ENCODE measurements around the gene SLC38A8.

Gene SLC38A8

GRCh38 chr16:84068041-84068440 is 25.4 kb upstream of the SLC38A8 start:
- DNase-seq = no peak

- DNase-seq = no peak
Measured at GRCh38 chr16:84067640-84068039, 25.0 kb upstream of the SLC38A8 start.

DNA sequence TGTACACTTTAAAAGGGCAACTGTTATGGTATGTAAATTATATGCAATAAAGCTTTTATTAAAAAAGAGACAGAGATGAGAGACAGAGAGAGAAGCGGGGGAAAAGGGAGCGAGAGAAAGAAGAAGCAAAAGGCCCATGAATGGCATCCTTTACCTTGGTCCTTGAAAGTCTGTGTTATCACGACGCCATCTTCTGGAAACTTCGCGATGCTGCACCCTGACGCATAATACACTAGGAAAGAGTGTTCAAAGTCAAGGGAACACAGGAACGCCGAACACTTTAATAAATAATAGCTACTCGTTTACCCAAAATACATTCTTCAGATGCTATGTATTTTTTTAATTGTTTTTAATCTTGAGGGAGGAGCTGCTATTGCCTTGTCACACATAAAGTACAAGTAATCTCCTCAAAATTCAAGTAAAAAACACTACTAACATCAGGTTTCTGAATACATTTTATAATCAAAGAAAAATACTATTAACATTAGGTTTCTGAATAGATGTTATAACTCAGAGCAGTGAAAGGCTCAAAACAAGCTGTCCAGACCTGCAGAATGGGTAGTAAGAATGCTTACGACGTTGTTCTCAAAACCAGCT is 23.0 kb upstream of the SLC38A8 start:
- DNase-seq = peak; percentile 56

DNA sequence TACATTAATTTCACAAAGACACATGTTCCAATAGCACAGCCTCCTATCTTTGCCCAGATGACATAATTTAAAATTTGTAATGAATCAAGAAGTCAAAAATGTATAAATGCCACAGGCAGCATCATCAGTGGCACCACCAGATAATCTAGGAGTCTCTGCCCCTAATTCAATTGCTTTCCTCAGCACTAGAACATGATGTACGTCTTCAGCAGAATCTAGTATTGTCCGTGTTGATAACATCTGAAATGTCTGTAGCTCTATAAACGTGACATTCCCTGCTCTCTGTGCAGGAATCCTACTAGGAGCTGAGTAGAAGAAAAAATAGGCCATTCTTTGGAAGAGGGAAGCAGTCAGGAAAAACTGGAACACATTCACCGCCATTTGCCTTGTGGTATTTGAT is 21.4 kb upstream of the SLC38A8 start:
- no peak for DNase-seq

DNA sequence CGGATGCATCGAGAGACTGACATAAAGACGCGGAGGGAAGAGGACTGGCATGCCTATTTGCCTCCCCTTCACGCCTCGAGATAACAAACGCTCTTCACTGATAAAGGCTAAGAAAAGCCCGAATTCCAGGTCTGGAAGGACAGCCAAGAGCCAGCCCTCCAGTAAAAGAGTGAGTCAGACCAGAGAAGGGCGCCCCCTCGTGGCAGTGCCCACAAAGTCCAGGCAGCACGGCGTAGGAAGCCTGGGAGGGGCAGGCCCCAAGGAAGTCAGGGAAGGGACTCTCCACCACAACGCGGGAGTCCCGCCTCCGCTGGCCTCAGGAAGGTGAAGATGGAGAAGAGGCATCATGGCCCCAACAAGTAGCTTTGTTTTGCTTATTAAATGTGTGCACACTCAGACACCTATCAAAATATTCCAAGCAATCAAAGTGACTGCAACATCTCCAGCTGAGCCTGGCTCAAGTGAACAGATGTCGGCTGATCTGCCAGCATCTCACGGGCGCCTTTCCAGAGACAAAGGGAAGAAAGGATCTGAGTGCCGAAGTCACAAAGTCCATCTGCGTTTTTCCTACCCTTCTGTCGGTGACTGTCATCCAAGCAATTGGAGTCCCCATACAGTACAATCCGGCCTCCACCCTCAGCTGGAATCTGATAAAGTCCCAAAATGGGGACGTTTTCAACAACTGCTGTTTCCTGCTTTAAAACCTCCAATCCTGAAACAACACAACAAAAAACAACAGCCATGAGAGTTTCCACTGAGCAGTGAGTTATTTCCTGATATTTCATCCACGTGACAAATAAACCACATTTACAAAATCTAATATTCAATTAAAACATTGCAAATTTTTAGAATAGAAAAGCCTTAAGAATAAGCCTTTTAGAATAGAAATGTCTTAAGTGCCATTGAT is 20.4 kb upstream of the SLC38A8 start:
- peak; percentile 64 for DNase-seq

- no peak for DNase-seq
Measured at GRCh38 chr16:84061236-84061819, 18.7 kb upstream of the SLC38A8 start.

GRCh38 chr16:84059946-84060901 is 17.6 kb upstream of the SLC38A8 start:
- DNase-seq = no peak

- no peak for DNase-seq
Measured at GRCh38 chr16:84059111-84059510, 16.5 kb upstream of the SLC38A8 start.

DNA sequence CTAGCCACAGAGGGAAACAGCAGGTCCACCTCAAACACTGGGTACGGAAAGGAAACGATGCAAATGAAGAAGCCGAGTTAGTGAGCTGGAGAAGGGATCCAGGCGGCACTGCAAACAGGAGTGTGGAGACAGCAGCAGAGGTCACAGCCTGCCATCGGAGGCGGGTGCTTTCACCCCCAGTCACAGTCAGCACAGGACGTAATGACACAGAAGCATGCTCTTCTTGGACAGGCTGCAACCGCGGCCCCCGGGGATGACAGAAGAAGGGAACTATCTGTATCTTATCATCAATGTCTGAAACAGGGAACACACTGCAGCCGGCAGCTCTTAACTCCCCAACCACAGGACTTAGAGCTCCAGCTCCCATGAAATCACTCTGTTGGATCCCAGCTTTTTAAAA is 16.1 kb upstream of the SLC38A8 start:
- no peak for DNase-seq

DNA sequence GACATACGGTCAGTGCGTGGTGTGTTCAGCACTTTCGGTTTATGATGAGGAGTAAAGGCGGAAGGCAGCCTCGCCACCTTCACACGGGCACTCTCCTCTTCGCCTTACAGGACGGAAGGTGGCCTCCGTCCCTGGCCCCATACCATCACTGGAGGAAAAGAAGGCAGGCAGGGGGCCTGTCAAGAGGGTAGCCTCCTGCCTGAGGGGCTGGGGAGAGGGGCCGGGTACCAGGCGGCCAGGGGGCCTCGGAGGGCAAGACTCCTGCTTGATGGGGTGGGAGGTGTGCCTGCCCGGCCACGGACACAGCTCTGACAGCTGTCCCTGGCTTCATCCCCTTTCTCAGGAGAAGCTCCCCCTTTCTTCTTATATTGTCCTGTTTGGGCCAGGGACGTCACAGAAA is 15.6 kb upstream of the SLC38A8 start:
- no peak for DNase-seq

DNA sequence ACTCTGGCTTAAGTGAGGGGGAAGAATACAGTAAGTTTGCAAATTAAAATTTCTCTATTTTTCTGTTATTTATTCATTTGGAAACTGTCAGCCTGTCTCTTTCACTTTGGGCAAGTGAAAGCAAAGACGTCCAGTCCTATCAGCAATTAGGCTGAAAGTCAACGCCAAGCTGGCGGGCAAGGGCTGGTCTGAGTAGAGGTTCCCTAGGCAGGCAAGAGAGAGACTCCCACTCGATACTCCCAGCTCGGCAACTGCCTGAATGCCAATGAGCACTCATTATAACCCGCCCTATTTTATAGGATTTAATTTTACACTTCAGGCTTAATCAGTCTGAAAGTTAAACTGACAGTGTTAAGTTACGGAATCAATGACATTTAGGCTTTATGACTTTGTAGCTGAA is 14.3 kb upstream of the SLC38A8 start:
- no peak for DNase-seq

DNA sequence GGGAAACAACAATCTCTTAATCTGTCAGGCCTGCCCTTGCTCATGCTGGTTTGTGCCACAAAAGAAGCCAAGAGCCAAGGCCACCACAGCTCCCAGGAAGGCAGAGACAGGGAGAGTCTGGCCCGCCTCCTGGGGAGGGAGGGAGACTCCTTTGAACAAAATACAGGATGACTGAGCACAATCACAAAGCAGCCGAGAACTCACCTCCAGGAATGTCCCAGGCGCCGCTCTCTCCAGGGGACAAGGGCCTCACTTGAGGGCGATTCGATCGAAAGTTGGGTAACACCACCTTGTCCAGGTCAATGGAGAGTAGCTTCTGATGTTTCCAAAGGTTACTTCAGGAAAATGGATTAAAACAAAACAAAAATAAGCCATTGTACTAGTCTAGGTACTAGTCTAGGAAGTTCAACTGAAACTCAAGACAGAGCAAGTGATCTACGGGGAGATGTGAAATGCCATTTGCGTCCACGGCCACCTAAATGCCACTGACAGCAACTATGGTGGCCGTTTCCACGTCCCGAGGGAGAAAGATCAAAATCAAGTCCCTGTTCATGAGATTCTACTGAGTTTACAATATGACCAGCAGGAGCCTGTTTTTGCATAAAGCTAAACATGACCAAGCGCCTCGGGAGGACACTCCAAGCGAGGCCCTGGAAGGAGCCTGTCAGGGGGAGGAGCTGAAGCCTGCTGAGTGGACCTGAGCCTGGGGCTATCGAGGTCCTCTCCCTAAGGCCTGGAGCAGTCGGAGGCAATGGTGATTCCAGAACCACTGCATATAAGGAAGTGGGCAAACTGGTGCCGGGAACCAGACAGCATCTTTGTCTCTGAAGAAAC is 13.4 kb upstream of the SLC38A8 start:
- DNase-seq = no peak

- no peak for DNase-seq
Measured at GRCh38 chr16:84055366-84055765, 12.8 kb upstream of the SLC38A8 start.

DNA sequence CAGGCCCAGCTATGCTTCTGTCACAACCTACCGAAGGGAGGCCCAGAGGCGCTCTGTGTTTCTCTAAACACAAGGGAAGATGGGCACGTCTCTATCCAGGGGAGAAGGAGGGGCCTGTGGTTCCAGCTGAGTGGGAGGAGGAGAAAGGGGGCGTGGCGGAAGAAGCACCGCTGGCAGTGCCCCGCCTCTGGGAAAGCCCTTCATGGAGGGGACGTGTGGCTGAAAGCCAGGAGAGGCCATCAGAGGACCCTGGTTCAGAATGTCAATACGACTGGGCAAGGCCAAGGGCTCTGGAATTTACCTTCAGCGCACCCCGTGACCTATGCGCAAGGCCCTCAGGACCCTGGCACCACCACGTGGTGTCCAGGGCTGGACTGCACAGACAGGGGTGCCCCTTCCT is 12.3 kb upstream of the SLC38A8 start:
- DNase-seq = no peak

DNA sequence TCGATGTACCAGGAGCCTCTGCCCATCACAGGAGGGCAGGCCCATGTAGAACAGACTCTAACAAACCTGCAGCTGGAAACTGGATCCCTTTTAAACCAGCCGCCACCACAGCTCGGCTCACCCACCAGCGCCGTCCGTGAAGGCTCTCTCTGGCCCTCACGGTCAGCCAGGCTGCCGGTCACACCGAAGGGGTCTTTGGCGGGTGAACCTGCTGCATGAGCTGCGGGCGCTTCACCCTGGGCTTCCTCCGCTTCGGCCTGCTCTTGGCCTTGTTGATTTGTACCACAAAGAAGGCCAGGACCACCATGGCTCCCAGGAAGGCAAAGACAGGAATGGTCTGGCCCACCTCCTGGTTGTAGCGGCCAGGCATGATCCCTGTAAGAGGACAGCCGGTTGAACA is 11.7 kb upstream of the SLC38A8 start:
- no peak for DNase-seq

- DNase-seq = no peak
Measured at GRCh38 chr16:84053237-84053636, 10.6 kb upstream of the SLC38A8 start.

GRCh38 chr16:84052071-84052622 is 9.6 kb upstream of the SLC38A8 start:
- no peak for DNase-seq

DNA sequence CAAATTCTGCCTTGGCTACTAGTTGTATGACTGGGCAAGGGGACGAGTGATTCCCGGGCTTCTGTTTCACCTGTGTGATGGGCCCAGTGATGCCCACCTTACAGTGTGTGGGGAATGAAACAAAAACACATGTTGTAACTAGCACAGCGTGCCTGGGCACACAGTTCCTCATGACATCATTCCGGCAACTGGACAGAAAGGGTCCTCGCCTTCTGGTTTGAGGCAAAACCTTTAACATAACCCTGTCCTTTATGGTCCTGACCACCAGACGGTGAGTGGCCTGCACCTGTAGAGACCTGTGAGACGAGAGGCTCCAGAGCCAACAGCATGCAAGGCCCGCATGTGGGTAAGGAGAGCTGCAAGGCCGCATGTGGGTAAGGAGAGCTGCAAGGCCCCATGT is 7.7 kb upstream of the SLC38A8 start:
- no peak for DNase-seq

- DNase-seq = no peak
Measured at GRCh38 chr16:84049403-84050060, 6.9 kb upstream of the SLC38A8 start.

DNA sequence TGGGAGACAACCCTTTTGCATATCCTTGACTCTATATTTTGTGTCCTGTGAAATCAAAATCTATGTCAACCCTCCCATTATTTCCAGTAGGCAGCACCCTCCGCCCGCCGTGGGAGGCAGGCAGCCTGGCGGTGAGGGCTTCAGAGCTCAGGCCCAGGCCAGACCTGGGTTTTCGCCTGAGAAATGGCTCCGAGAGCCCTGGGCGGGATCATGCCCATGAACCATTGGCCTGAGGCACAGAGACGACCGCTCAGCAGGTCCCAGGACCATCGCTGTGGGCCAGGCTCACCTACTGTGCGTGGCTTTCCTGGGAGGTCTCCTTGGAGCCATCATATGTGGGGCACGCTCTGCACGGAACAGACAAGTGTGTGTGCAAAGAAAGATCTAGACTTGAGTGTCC is 6.3 kb upstream of the SLC38A8 start:
- DNase-seq = no peak

DNA sequence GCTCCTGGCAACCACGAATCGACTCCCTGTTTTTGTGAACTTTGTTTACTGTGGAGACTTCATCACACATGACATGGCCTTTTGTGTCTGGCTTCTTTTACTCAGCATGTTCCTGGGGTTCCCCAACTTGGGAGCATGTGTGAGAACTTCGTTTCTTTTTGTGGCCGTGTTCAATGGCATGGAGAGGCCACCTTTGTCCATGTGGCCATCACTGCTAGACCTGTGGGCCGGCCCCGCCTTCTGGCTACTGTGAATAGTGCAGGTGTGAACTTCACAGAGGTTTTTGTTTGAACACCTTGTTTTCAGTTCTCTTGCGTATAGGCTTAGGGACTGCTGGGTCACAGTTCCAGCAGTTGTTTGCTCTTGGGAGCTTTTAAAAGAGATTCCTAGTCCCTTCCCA is 5.7 kb upstream of the SLC38A8 start:
- no peak for DNase-seq

Measured in hematopoietic multipotent progenitor cell treated with erythropoietin and hydrocortisone succinate and interleukin-3 and kit ligand, for 8 days (in vitro differentiated cells).